Suprapubic skin (tissue), 3 donors: ENCODE data around the gene KLHL1.

ENCODE experiments used
- POLR2A ChIP-seq, 2 donors: fragments of 450-650 bp; IDR thresholded peaks; one replicate each; pipeline ENCODE4 v1.6.1; 2017; ENCODE audit warnings: antibody characterized with exemption in 2 of 2, mild to moderate bottlenecking in 2 of 2, moderate library complexity in 2 of 2
- TF ChIP-seq, protein P1 (sequence below), 2 donors: fragments of 200-600 bp in 1 of 2; fragments of 450-650 bp in 1 of 2; sonication (generic) in 1 of 2; IDR thresholded peaks; one replicate each; pipeline ENCODE4 v1.5.1; 2016 to 2019; ENCODE audit warnings: antibody characterized with exemption in 2 of 2, mild to moderate bottlenecking in 1 of 2, moderate library complexity in 1 of 2

DNA sequence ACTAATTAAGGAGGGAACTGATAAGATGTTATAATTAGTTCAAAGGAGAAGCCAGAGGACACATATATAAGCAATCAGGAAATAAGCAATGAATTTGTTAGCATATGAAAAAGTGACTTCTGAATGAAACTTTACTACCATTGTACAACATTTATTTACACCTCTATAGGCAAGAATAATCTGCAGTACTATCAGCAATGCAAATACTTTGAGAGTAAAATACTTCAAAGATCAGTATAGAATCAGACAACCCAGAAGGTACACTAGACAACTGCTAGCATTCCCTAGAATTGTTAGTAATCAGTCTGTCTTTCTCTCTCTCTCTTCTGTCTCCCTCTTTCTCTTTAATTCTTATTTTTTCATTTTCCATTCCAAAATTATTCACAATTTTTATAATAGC lies 197.5 kb downstream of the KLHL1 start:
- TF ChIP-seq, protein P1, sequence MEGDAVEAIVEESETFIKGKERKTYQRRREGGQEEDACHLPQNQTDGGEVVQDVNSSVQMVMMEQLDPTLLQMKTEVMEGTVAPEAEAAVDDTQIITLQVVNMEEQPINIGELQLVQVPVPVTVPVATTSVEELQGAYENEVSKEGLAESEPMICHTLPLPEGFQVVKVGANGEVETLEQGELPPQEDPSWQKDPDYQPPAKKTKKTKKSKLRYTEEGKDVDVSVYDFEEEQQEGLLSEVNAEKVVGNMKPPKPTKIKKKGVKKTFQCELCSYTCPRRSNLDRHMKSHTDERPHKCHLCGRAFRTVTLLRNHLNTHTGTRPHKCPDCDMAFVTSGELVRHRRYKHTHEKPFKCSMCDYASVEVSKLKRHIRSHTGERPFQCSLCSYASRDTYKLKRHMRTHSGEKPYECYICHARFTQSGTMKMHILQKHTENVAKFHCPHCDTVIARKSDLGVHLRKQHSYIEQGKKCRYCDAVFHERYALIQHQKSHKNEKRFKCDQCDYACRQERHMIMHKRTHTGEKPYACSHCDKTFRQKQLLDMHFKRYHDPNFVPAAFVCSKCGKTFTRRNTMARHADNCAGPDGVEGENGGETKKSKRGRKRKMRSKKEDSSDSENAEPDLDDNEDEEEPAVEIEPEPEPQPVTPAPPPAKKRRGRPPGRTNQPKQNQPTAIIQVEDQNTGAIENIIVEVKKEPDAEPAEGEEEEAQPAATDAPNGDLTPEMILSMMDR (IDR thresholded peaks at IDR 0.05), result no peak
- no peak for TF ChIP-seq POLR2A (IDR thresholded peaks at IDR 0.05)
